ENCODE results near the gene ALDH1L2.
A peak's percentile ranks its signal among the peaks of the same experiment; 100 is the strongest.

Gene ALDH1L2

GRCh38 chr12:105033851-105034250 lies 50.4 kb downstream of the ALDH1L2 start:
- no peak for DNase-seq (ENCODE audit: low spot score)

- no peak for DNase-seq (ENCODE audit: low spot score)
Measured at GRCh38 chr12:105032703-105033357, 51.4 kb downstream of the ALDH1L2 start.

- no peak for DNase-seq (ENCODE audit: low spot score)
Measured at GRCh38 chr12:105030820-105031807, 53.1 kb downstream of the ALDH1L2 start.

GRCh38 chr12:105026411-105026810 lies 57.8 kb downstream of the ALDH1L2 start:
- DNase-seq (ENCODE audit: low spot score): no peak

- DNase-seq (ENCODE audit: low spot score): no peak
Measured at GRCh38 chr12:105025890-105026289, 58.4 kb downstream of the ALDH1L2 start.

- DNase-seq (ENCODE audit: low spot score): no peak
Measured at GRCh38 chr12:105024928-105025327, 59.3 kb downstream of the ALDH1L2 start.

GRCh38 chr12:105020241-105020962 lies 63.9 kb downstream of the ALDH1L2 start:
- DNase-seq (ENCODE audit: low spot score): no peak

- no peak for DNase-seq (ENCODE audit: low spot score)
Measured at GRCh38 chr12:105018776-105019175, 65.5 kb downstream of the ALDH1L2 start.

- no peak for DNase-seq (ENCODE audit: low spot score)
Measured at GRCh38 chr12:105018012-105018411, 66.2 kb downstream of the ALDH1L2 start.

GRCh38 chr12:105015543-105015942 lies 68.7 kb downstream of the ALDH1L2 start:
- DNase-seq (ENCODE audit: low spot score): no peak

- no peak for DNase-seq (ENCODE audit: low spot score)
Measured at GRCh38 chr12:105014603-105015002, 69.7 kb downstream of the ALDH1L2 start.

- DNase-seq (ENCODE audit: low spot score): peak; percentile 11
Measured at GRCh38 chr12:105013892-105014291, 70.4 kb downstream of the ALDH1L2 start.

- no peak for DNase-seq (ENCODE audit: low spot score)
Measured at GRCh38 chr12:105001476-105001875, 82.8 kb downstream of the ALDH1L2 start.

GRCh38 chr12:104999347-104999685 lies 84.9 kb downstream of the ALDH1L2 start:
- no peak for DNase-seq (ENCODE audit: low spot score)

GRCh38 chr12:104998423-104999346 lies 85.6 kb downstream of the ALDH1L2 start:
- no peak for DNase-seq (ENCODE audit: low spot score)

- no peak for DNase-seq (ENCODE audit: low spot score)
Measured at GRCh38 chr12:104997541-104997940, 86.7 kb downstream of the ALDH1L2 start.

- DNase-seq (ENCODE audit: low spot score): no peak
Measured at GRCh38 chr12:104994336-104994735, 89.9 kb downstream of the ALDH1L2 start.

GRCh38 chr12:104991565-104992128 lies 92.6 kb downstream of the ALDH1L2 start:
- no peak for DNase-seq (ENCODE audit: low spot score)

- DNase-seq (ENCODE audit: low spot score): no peak
Measured at GRCh38 chr12:104990950-104991349, 93.3 kb downstream of the ALDH1L2 start.

GRCh38 chr12:104986022-104986941 lies 98.0 kb downstream of the ALDH1L2 start, which contains the start of gene NOPCHAP1:
NOPCHAP1 (plus strand) TSS chr12:104986316; CDS start chr12:104986353, 37 bp downstream.
- peak; percentile 85 for DNase-seq (ENCODE audit: low spot score)

Data from SW480 (cell line).